OCI-LY3 (cell line): Measurements from ENCODE around the gene ZNF277.

Source experiments
- H2AFZ ChIP-seq: fragments of 200-600, 300-600 bp; shearing (Covaris generic); 2 replicates; pipeline ENCODE4 v1.6.0; 2014; ENCODE audit warnings: antibody characterized with exemption, low read depth, low read length
- H3K27ac ChIP-seq: fragments of 200-600, 300-600 bp; sonication (generic); 2 replicates; pipeline ENCODE4 v1.5.1; 2014; ENCODE audit warnings: mild to moderate bottlenecking, low read length, moderate library complexity, mixed read lengths
- H3K27me3 ChIP-seq: fragments of 200-600, 300-600 bp; sonication (generic); 2 replicates; pipeline ENCODE4 v1.6.1; 2014; ENCODE audit warnings: low read depth, low read length, mixed read lengths
- H3K36me3 ChIP-seq: fragments of 200-600, 300-600 bp; sonication (generic); replicated peaks from 2 replicates; pipeline ENCODE3; 2014; ENCODE audit warnings: low read depth, low read length, mixed read lengths
- H3K4me1 ChIP-seq: fragments of 300-600, 200-600 bp; sonication (generic); 2 replicates; pipeline ENCODE4 v1.6.1; 2014; ENCODE audit warnings: low read length, mixed read lengths
- H3K4me2 ChIP-seq: fragments of 200-600, 300-600 bp; sonication (generic); 2 replicates; pipeline ENCODE4 v1.6.1; 2014; ENCODE audit warnings: low read length, mixed read lengths
- H3K4me3 ChIP-seq: fragments of 300-600, 200-600 bp; sonication (generic); 2 replicates; pipeline ENCODE4 v1.5.1; 2014; ENCODE audit warnings: antibody characterized with exemption, mild to moderate bottlenecking, low read length, moderate library complexity
- H3K79me2 ChIP-seq: fragments of 300-600, 200-600 bp; shearing (Covaris generic); 2 replicates; pipeline ENCODE4 v1.6.1; 2014; ENCODE audit warnings: mild to moderate bottlenecking, low read length, mixed read lengths
- H3K9ac ChIP-seq: fragments of 300-600, 200-600 bp; shearing (Covaris generic); 2 replicates; pipeline ENCODE4 v1.6.0; 2014; ENCODE audit warnings: mild to moderate bottlenecking, low read length, moderate library complexity
- H3K9me3 ChIP-seq: fragments of 200-600, 300-600 bp; shearing (Covaris generic); 2 replicates; pipeline ENCODE4 v1.6.1; 2014; ENCODE audit warnings: low read length, mixed read lengths; ENCODE audit not compliant: insufficient read depth
- H4K20me1 ChIP-seq: fragments of 200-600, 300-600 bp; sonication (generic); 2 replicates; pipeline ENCODE4 v1.6.1; 2016; ENCODE audit warnings: low read length, mixed read lengths; ENCODE audit not compliant: insufficient read depth
- EZH2phosphoT487 ChIP-seq: fragments of 200-600 bp; shearing (Covaris generic); IDR thresholded peaks from 2 replicates; pipeline ENCODE4 v1.6.1; 2018; ENCODE audit warnings: antibody characterized with exemption, mixed run types, low read depth
- TF ChIP-seq, protein P1 (sequence below): fragments of 200-600, 300-600 bp; sonication (generic); IDR thresholded peaks from 2 replicates; pipeline ENCODE4 v1.5.1; 2014; ENCODE audit warnings: antibody characterized with exemption, low read length, low read depth

The ZNF277 gene

DNA sequence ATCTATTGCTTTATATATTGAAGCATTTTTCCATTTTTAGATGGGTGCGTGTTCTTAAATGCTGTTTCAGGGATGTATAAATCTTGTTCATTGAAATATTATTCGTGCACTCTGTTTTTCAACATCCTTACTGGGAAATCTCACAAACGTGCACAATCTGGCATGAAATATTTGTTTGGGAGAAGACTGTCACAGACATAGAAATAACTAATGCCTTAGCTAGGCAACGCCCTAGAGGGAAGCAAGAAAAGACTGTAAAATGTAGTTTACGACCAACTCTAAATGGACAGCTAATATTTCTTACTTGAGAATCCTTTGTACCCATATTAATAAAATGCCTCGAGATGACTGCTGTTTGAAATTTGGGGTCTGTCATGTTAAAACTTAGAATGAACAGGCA, 9.2 kb upstream of the ZNF277 start:
- Histone ChIP-seq H3K4me3 (no peak overlapping the region), H4K20me1 (no peaks in the 10 kb centered on the region), H3K9ac (no peak overlapping the region), H3K9me3 (no peaks in the 10 kb centered on the region), H3K27me3 (0 out of 2 replicates have a peak, but pooled peaks cover 4% of the 10 kb centered on the region), H3K4me1 (no peaks in the 10 kb centered on the region), H3K79me2 (no peaks in the 10 kb centered on the region), H2AFZ (no peak overlapping the region), H3K27ac (no peak overlapping the region), H3K36me3 (no peaks in the 10 kb centered on the region), H3K4me2 (no peak overlapping the region)
- TF ChIP-seq, protein P1, sequence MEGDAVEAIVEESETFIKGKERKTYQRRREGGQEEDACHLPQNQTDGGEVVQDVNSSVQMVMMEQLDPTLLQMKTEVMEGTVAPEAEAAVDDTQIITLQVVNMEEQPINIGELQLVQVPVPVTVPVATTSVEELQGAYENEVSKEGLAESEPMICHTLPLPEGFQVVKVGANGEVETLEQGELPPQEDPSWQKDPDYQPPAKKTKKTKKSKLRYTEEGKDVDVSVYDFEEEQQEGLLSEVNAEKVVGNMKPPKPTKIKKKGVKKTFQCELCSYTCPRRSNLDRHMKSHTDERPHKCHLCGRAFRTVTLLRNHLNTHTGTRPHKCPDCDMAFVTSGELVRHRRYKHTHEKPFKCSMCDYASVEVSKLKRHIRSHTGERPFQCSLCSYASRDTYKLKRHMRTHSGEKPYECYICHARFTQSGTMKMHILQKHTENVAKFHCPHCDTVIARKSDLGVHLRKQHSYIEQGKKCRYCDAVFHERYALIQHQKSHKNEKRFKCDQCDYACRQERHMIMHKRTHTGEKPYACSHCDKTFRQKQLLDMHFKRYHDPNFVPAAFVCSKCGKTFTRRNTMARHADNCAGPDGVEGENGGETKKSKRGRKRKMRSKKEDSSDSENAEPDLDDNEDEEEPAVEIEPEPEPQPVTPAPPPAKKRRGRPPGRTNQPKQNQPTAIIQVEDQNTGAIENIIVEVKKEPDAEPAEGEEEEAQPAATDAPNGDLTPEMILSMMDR: no peak
- no peak for TF ChIP-seq EZH2phosphoT487

DNA sequence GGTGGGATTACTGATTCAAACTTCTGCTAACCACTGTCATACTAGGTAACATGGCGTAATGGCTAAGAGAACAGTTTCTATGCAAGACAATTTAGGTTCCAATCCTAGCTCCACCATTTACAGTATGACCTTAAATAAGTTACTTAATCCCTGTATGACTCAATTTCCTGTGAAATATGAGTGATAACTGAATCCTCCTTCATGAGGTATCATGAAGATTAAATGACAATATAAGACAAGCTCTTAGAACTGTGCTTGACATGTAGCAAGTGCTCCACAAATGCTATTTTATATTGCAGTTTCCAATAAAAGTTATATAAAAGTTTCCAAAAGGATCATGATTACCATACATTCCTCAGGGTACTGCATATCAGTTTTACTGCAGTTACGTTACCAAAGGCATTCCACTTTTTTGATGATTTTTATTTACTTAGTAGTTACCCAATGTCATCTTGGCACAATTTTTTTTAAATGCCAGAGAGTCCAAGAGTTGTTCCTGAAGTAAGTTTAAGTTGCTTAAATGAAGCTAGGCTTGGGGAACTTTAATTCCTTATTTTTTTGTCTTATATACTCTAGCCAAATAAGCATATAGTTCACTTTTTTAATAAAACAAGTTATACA, 7.3 kb upstream of the ZNF277 start:
- Histone ChIP-seq H3K9ac (no peak overlapping the region), H3K79me2 (no peaks in the 10 kb centered on the region), H2AFZ (no peak overlapping the region), H3K4me3 (no peak overlapping the region), H3K9me3 (no peaks in the 10 kb centered on the region), H3K4me1 (peaks cover 8% of the 10 kb centered on the region), H3K36me3 (no peaks in the 10 kb centered on the region), H3K27me3 (peaks cover 13% of the 10 kb centered on the region), H3K4me2 (no peak overlapping the region), H3K27ac (no peak overlapping the region), H4K20me1 (no peaks in the 10 kb centered on the region)
- TF ChIP-seq, protein P1: no peak
- no peak for TF ChIP-seq EZH2phosphoT487

DNA sequence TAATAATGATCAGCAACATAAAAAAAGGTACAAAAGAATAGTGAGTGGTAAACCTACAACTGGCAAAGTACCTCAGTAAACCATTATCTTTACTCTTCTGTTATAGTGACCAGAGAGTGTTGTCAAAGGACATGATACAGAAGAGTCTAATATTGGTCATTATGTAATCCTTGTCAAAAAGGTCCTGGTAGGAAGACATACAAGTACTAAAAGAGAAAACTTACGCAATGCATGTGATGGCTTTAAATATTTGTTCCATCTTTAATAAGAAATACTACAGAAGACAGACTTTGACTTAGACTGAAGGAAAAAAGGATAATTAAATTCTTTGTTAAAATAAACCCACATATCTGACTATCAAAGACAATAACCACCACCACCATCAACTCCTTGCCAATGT, 6.8 kb upstream of the ZNF277 start:
- no peak overlapping the region for H3K9ac ChIP-seq
- no peak overlapping the region for H2AFZ ChIP-seq
- H3K27ac ChIP-seq: no peak overlapping the region
- no peak overlapping the region for H3K4me2 ChIP-seq
- H3K4me1 ChIP-seq: peaks cover 14% of the 10 kb centered on the region
- no peak for TF ChIP-seq EZH2phosphoT487
- no peaks in the 10 kb centered on the region for H3K79me2 ChIP-seq
- no peaks in the 10 kb centered on the region for H4K20me1 ChIP-seq
- H3K9me3 ChIP-seq: no peaks in the 10 kb centered on the region
- H3K4me3 ChIP-seq: no peak overlapping the region
- peaks cover 17% of the 10 kb centered on the region for H3K27me3 ChIP-seq
- no peaks in the 10 kb centered on the region for H3K36me3 ChIP-seq

DNA sequence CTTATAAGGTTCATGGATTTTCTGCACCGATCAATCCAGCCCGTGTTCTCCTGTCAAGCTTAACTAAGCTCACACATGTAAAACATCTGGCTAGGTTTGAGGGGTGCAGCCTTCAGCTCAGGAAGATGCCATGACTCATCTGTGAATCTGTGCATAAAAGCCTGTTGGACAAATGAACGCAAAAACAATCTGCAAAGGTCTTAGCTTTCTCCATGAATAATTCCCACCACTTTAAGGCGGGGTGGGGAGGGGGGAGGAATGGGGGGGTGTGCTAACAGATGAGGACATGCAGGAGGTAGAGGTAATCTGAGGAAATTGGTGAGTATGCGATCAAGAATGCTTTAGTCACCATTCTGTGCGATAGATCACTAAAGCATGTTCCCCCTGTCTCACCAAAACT, 5.1 kb upstream of the ZNF277 start:
- H2AFZ ChIP-seq: no peak overlapping the region
- H3K4me3 ChIP-seq: no peak overlapping the region
- no peak overlapping the region for H3K9ac ChIP-seq
- H3K79me2 ChIP-seq: no peaks in the 10 kb centered on the region
- no peaks in the 10 kb centered on the region for H3K36me3 ChIP-seq
- H3K4me2 ChIP-seq: no peak overlapping the region
- no peak overlapping the region for H3K27ac ChIP-seq
- H3K27me3 ChIP-seq: peaks cover 18% of the 10 kb centered on the region
- no peaks in the 10 kb centered on the region for H4K20me1 ChIP-seq
- H3K9me3 ChIP-seq: no peaks in the 10 kb centered on the region
- peaks cover 16% of the 10 kb centered on the region for H3K4me1 ChIP-seq
- TF ChIP-seq EZH2phosphoT487: no peak
- TF ChIP-seq, protein P1: no peak
